CD14-positive monocyte (primary cell): ENCODE results near the gene ARHGEF11. TPM values are rescaled to one million over a fixed set of nuclear protein-coding genes. Genes with fewer than 3 reads are reported as not detected.

ENCODE experiments used
- DNase-seq, 3 donors: peaks; one replicate each; pipeline ENCODE4 v3.0.0-alpha.2; 2011 to 2022
- H2AFZ ChIP-seq: 2 replicates; pipeline ENCODE4 v1.6.0; 2012; ENCODE audit warnings: mild to moderate bottlenecking, low read depth, low read length, inconsistent platforms; ENCODE audit not compliant: insufficient read depth, poor library complexity, severe bottlenecking
- H3K27ac ChIP-seq, 2 donors: 1 replicate in 1 of 2; 2 replicates in 1 of 2; pipeline ENCODE4 v1.5.1; 2012 to 2013; ENCODE audit warnings: low read length in 2 of 2, control low read depth in 1 of 2, inconsistent platforms in 1 of 2, low read depth in 1 of 2, mild to moderate bottlenecking in 1 of 2
- H3K27me3 ChIP-seq, 2 donors: one replicate each; pipeline versions ENCODE4 v1.6.0 to v1.6.1; 2011 to 2013; ENCODE audit warnings: low read length in 2 of 2; ENCODE audit not compliant: control insufficient read depth in 2 of 2, insufficient read depth in 2 of 2
- H3K36me3 ChIP-seq, 2 donors: replicated peaks in 1 of 2; 1 replicate in 1 of 2; 2 replicates in 1 of 2; pipeline versions ENCODE4 v1.5.1 to v1.6.1; 2012 to 2013; ENCODE audit warnings: low read length in 2 of 2, control low read depth in 1 of 2, inconsistent platforms in 1 of 2, mild to moderate bottlenecking in 1 of 2; ENCODE audit not compliant: insufficient read depth in 2 of 2, control insufficient read depth in 1 of 2
- H3K4me1 ChIP-seq, 2 donors: 1 replicate in 1 of 2; 2 replicates in 1 of 2; pipeline versions ENCODE4 v1.5.1 to v1.6.1; 2012 to 2013; ENCODE audit warnings: low read length in 2 of 2, control low read depth in 1 of 2, inconsistent platforms in 1 of 2, mild to moderate bottlenecking in 1 of 2, moderate library complexity in 1 of 2; ENCODE audit not compliant: insufficient read depth in 2 of 2, control insufficient read depth in 1 of 2
- H3K4me2 ChIP-seq: replicated peaks from 2 replicates; pipeline ENCODE3; 2012; ENCODE audit warnings: low read length, moderate library complexity, mild to moderate bottlenecking; ENCODE audit not compliant: poor library complexity, severe bottlenecking; ENCODE audit errors: extremely low read depth
- H3K4me3 ChIP-seq, 3 experiments: fragments of 200-600 bp in 1 of 3; sonication (generic) in 1 of 3; replicated peaks in 1 of 3; 1 replicate in 2 of 3; 2 replicates in 1 of 3; pipeline ENCODE4 v1.5.1; 2011 to 2013; ENCODE audit warnings: low read length in 3 of 3, mild to moderate bottlenecking in 3 of 3, control low read depth in 2 of 3, low read depth in 2 of 3, inconsistent platforms in 1 of 3, moderate library complexity in 1 of 3
- H3K79me2 ChIP-seq: 2 replicates; pipeline ENCODE4 v1.6.0; 2012; ENCODE audit warnings: mild to moderate bottlenecking, control low read depth, inconsistent platforms, low read length, moderate library complexity; ENCODE audit not compliant: insufficient read depth
- H3K9ac ChIP-seq: 2 replicates; pipeline ENCODE4 v1.6.0; 2017; ENCODE audit warnings: low read length, mild to moderate bottlenecking; ENCODE audit not compliant: insufficient read depth, poor library complexity, severe bottlenecking
- H3K9me3 ChIP-seq, 2 donors: replicated peaks in 1 of 2; 1 replicate in 1 of 2; 2 replicates in 1 of 2; pipeline versions ENCODE4 v1.5.1 to v1.6.1; 2012 to 2013; ENCODE audit warnings: low read length in 2 of 2, control low read depth in 1 of 2; ENCODE audit not compliant: control insufficient read depth in 1 of 2, insufficient read depth in 1 of 2
- H4K20me1 ChIP-seq: 2 replicates; pipeline ENCODE4 v1.6.0; 2012; ENCODE audit warnings: mild to moderate bottlenecking, low read length, control low read depth, moderate library complexity; ENCODE audit not compliant: insufficient read depth
- H3K27ac Mint-ChIP-seq, 7 donors: one replicate each; pipeline ENCODE4 v1.8.0; 2020; ENCODE audit warnings: mild to moderate bottlenecking in 7 of 7, mixed read lengths in 7 of 7, moderate library complexity in 6 of 7, inconsistent platforms in 2 of 7
- H3K27me3 Mint-ChIP-seq, 3 donors: one replicate each; pipeline ENCODE4 v1.8.0; 2021 to 2022; ENCODE audit warnings: low read depth in 3 of 3, mild to moderate bottlenecking in 3 of 3, mixed read lengths in 3 of 3, moderate library complexity in 3 of 3, inconsistent platforms in 1 of 3
- H3K36me3 Mint-ChIP-seq, 2 donors: one replicate each; pipeline ENCODE4 v1.8.0; 2020; ENCODE audit warnings: mixed read lengths in 2 of 2, inconsistent platforms in 1 of 2, mild to moderate bottlenecking in 1 of 2
- H3K4me1 Mint-ChIP-seq: one replicate; pipeline ENCODE4 v1.8.0; 2020; ENCODE audit warnings: mild to moderate bottlenecking, mixed read lengths
- H3K4me3 Mint-ChIP-seq, 2 donors: one replicate each; pipeline ENCODE4 v1.8.0; 2020; ENCODE audit warnings: mild to moderate bottlenecking in 2 of 2, mixed read lengths in 2 of 2, moderate library complexity in 1 of 2
- H3K9me3 Mint-ChIP-seq, 7 donors: one replicate each; pipeline ENCODE4 v1.8.0; 2020 to 2022; ENCODE audit warnings: mixed read lengths in 7 of 7, mild to moderate bottlenecking in 6 of 7, moderate library complexity in 6 of 7, inconsistent platforms in 2 of 7
- CTCF ChIP-seq: fragments of 200-600 bp; IDR thresholded peaks from one replicate; pipeline ENCODE4 v1.8.0; 2022; ENCODE audit warnings: antibody characterized with exemption, mild to moderate bottlenecking
- WGBS: methylation state at CpG from one replicate; pipeline ENCODE4 v1.1.5; 2013; ENCODE audit warnings: missing lambda C conversion rate; ENCODE audit not compliant: insufficient coverage; 5-methylcytosine and 5-hydroxymethylcytosine counted together
- intact Hi-C, 2 donors: fragments of 100-400 bp; cut with micrococcal nuclease; formaldehyde crosslinking; loops; one replicate each; pipeline versions ENCODE4 v1.15.0 to v1.15.1; 2023
- polyA plus RNA-seq, 3 donors: library from polyadenylated mRNA; depleted of rRNA in 1 of 3; unstranded in 2 of 3; stranded (reverse) in 1 of 3; fragments of 300-500 nt in 2 of 3; fragments of >200 nt in 1 of 3; fragmentation: Illumina TruSeq in 2 of 3; gene quantifications; 1 replicate in 2 of 3; 2 replicates in 1 of 3; pipeline ENCODE4 v1.2.3, GENCODE V29; 2012 to 2021

ARHGEF11 gene
- polyA plus RNA-seq, 3 donors, result 17.0 to 78.5 (median 17.7) TPM

- Histone ChIP-seq H3K4me2 (no peak overlapping the region), H3K27ac (no peak overlapping the region), H3K27me3 (no peaks in the 10 kb centered on the region), H3K4me1 (no peaks in the 10 kb centered on the region), H3K9me3 (no peaks in the 10 kb centered on the region), H3K79me2 (peaks cover 16% of the 10 kb centered on the region), H3K4me3 (no peak overlapping the region), H3K36me3 (no peaks in the 10 kb centered on the region), H3K9ac (no peak overlapping the region), H2AFZ (no peak overlapping the region), H4K20me1 (peaks cover 100% of the 10 kb centered on the region)
- intact Hi-C loops, result no loop called here
- TF ChIP-seq CTCF, result no peak
- peaks cover 0 to 3% (median 0%) of the 10 kb centered on the region in 3 donors for H3K27me3 Mint-ChIP-seq
- H3K27ac Mint-ChIP-seq, result peak overlapping the region in 3 of 7 donors; percentile 3 to 8 (median 5)
- H3K9me3 Mint-ChIP-seq, result peaks cover 0 to 3% (median 0%) of the 10 kb centered on the region in 7 donors
- no peak overlapping the region for H3K4me3 Mint-ChIP-seq
- H3K36me3 Mint-ChIP-seq, result peaks cover 0 to 3% of the 10 kb centered on the region in 2 donors
- peaks cover 22% of the 10 kb centered on the region for H3K4me1 Mint-ChIP-seq
- no peak for DNase-seq
- WGBS, result no CpG with 5 or more reads among the region's 5 CpGs
Observed at GRCh38 chr1:157007306-157007705, 38.2 kb downstream of the ARHGEF11 start.

DNA sequence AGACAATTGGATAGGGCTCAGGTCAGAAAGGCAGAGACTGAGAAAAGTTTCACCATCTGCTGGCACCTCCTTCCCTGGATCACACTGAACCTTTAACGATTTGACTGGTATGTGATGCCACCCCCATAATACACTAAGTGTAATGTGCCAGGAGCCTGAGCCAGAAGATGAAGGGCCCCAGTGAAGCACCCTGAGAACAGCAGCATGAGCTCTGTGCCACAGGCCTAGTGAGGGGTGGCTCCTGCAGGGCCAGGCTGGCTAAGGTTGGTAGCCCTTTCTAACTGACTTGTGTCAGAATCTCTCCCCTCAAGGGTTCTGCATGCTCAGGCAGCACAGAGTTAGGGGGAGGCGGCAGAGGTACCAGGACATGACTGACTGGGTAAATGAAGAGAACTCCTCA, 38.9 kb downstream of the ARHGEF11 start:
- intact Hi-C loops, result no loop called here

More for the DNA sequence above, 38.9 kb downstream of the ARHGEF11 start:
- H2AFZ ChIP-seq, result no peak overlapping the region
- WGBS, result no CpG with 5 or more reads among the region's 2 CpGs
- H3K27ac ChIP-seq, result no peak overlapping the region
- TF ChIP-seq CTCF, result no peak
- Mint-ChIP-seq H3K27me3 (peaks cover 0 to 3% (median 0%) of the 10 kb centered on the region in 3 donors), H3K4me3 (no peak overlapping the region), H3K9me3 (peaks cover 0 to 3% (median 0%) of the 10 kb centered on the region in 7 donors), H3K36me3 (peaks cover 0 to 3% of the 10 kb centered on the region in 2 donors), H3K27ac (peak overlapping the region in 2 of 7 donors; percentile 41 to 47), H3K4me1 (peaks cover 22% of the 10 kb centered on the region)
- no peaks in the 10 kb centered on the region for H3K27me3 ChIP-seq
- H3K9me3 ChIP-seq, result no peaks in the 10 kb centered on the region
- no peak for DNase-seq
- H3K4me1 ChIP-seq, result no peaks in the 10 kb centered on the region
- no peak overlapping the region for H3K4me2 ChIP-seq
- H3K36me3 ChIP-seq, result no peaks in the 10 kb centered on the region
- peaks cover 21% of the 10 kb centered on the region for H3K79me2 ChIP-seq
- no peak overlapping the region for H3K9ac ChIP-seq
- no peak overlapping the region for H3K4me3 ChIP-seq
- peaks cover 100% of the 10 kb centered on the region for H4K20me1 ChIP-seq
